Transverse colon (tissue), 4 donors: ENCODE data around the gene ZNF14.

Experiments used
- POLR2AphosphoS5 ChIP-seq, 3 donors: sonication (generic); formaldehyde crosslinking; IDR thresholded peaks; one replicate each; pipeline ENCODE4 v1.6.1; 2016; ENCODE audit warnings: antibody characterized with exemption in 3 of 3
- TF ChIP-seq, protein P1 (sequence below), 5 experiments: fragments of 200-600 bp in 3 of 5; fragments of 450-650 bp in 2 of 5; sonication (generic) in 3 of 5; IDR thresholded peaks; 1 replicate in 2 of 5; 2 replicates in 3 of 5; pipeline ENCODE4 v1.5.1; 2016 to 2017; ENCODE audit warnings: antibody characterized with exemption in 5 of 5, inconsistent platforms in 3 of 5, mild to moderate bottlenecking in 2 of 5, moderate library complexity in 1 of 5

DNA sequence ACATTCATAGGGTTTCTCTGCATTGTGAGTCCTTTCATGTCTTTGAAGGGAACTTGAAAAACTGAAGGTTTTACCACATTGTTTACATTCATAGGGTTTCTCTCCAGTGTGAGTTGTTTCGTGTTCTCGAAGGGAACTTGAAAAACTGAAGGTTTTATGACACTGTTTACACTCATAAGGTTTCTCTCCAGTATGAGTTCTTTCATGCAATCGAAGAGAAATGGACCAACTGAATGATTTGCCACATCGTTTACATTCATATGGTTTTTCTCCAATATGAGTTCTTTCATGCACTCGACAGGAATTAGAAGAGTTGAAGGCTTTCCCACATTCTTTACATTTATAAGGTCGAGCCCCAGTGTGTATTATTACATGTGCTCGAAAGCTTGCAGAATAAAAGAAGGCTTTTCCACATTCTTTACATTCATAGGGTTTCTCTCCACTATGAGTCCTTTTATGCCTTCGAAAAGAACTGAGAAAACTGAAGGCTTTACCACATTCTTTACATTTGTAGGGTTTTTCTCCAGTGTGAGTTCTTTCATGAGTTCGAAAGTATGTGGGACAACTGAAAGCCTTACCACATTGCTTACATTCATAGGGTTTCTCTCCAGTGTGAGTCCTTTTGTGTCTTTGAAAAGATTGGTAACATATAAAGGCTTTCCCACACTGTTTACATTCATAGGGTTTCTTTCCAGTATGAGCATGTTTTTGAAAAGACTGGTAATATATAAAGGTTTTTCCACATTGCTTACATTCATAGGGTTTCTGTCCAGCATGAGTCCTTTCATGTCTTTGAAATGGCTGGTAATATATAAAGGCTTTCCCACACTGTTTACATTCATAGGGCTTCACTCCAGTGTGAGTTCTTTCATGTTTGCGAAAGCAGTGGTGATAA is 20.7 kb downstream of the ZNF14 start:
- TF ChIP-seq, protein P1, sequence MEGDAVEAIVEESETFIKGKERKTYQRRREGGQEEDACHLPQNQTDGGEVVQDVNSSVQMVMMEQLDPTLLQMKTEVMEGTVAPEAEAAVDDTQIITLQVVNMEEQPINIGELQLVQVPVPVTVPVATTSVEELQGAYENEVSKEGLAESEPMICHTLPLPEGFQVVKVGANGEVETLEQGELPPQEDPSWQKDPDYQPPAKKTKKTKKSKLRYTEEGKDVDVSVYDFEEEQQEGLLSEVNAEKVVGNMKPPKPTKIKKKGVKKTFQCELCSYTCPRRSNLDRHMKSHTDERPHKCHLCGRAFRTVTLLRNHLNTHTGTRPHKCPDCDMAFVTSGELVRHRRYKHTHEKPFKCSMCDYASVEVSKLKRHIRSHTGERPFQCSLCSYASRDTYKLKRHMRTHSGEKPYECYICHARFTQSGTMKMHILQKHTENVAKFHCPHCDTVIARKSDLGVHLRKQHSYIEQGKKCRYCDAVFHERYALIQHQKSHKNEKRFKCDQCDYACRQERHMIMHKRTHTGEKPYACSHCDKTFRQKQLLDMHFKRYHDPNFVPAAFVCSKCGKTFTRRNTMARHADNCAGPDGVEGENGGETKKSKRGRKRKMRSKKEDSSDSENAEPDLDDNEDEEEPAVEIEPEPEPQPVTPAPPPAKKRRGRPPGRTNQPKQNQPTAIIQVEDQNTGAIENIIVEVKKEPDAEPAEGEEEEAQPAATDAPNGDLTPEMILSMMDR (IDR thresholded peaks at IDR 0.05), result no peak
- TF ChIP-seq POLR2AphosphoS5 (IDR thresholded peaks at IDR 0.05), result no peak
